ENCODE data around the gene DNHD1. TPM values are rescaled to one million over a fixed set of nuclear protein-coding genes. Genes with fewer than 3 reads are reported as not detected.

The DNHD1 gene
- total and polyA plus RNA-seq, 8 donors, result 1.9 to 11.2 (median 3.5) TPM

- Histone ChIP-seq H3K9me3 (no peaks in the 10 kb centered on the region), H3K27ac (no peak overlapping the region), H3K36me3 (no peaks in the 10 kb centered on the region), H3K27me3 (no peaks in the 10 kb centered on the region), H3K4me3 (no peak overlapping the region), H3K4me1 (peaks cover 0 to 4% (median 0%) of the 10 kb centered on the region in 3 donors)
- FAIRE-seq, result no peak
- peak in 1 of 6 donors; percentile 56 for DNase-seq
- WGBS, 2 donors, result 64 to 82% methylated on average over 58 to 62 of the region's 62 CpGs
- ATAC-seq, result peak in 1 of 4 donors; percentile 16
- TF ChIP-seq CTCF (IDR thresholded peaks at IDR 0.05), result no peak
- intact Hi-C loops (cut with DNase I), result no loop called here
Measured at GRCh38 chr11:6570691-6571427, 73.8 kb downstream of the DNHD1 start.

- no peaks in the 10 kb centered on the region for H3K27me3 ChIP-seq
- no peak overlapping the region for H3K4me3 ChIP-seq
- no peak for ATAC-seq
- intact Hi-C loops (cut with DNase I), result no loop called here
- H3K27ac ChIP-seq, result no peak overlapping the region
- no peak for TF ChIP-seq CTCF (IDR thresholded peaks at IDR 0.05)
- H3K4me1 ChIP-seq, result peaks cover 0 to 4% (median 0%) of the 10 kb centered on the region in 3 donors
- H3K36me3 ChIP-seq, result no peaks in the 10 kb centered on the region
- DNase-seq, result no peak
- no peaks in the 10 kb centered on the region for H3K9me3 ChIP-seq
- no peak for FAIRE-seq
- WGBS, 2 donors, result 71 to 72% methylated on average over 22 of the region's 22 CpGs
Measured at GRCh38 chr11:6571434-6572008, 74.4 kb downstream of the DNHD1 start.

- H3K4me3 ChIP-seq, result no peak overlapping the region
- 74 to 86% methylated on average over 2 of the region's 2 CpGs for WGBS, 2 donors
- no peak for DNase-seq
- no peak overlapping the region for H3K27ac ChIP-seq
- H3K27me3 ChIP-seq, result no peaks in the 10 kb centered on the region
- intact Hi-C loops (cut with DNase I), result no loop called here
- peaks cover 0 to 4% (median 0%) of the 10 kb centered on the region in 3 donors for H3K4me1 ChIP-seq
- FAIRE-seq, result no peak
- no peaks in the 10 kb centered on the region for H3K36me3 ChIP-seq
- ATAC-seq, result no peak
- H3K9me3 ChIP-seq, result no peaks in the 10 kb centered on the region
- no peak for TF ChIP-seq CTCF (IDR thresholded peaks at IDR 0.05)
Measured at GRCh38 chr11:6572215-6572614, 75.1 kb downstream of the DNHD1 start.

GRCh38 chr11:6574816-6575715 is 78.0 kb downstream of the DNHD1 start:
- no peak overlapping the region for H3K27ac ChIP-seq

More at GRCh38 chr11:6574816-6575715, 78.0 kb downstream of the DNHD1 start:
- no peak for FAIRE-seq
- Histone ChIP-seq H3K36me3 (no peaks in the 10 kb centered on the region), H3K27me3 (no peaks in the 10 kb centered on the region), H3K4me1 (no peaks in the 10 kb centered on the region), H3K9me3 (no peaks in the 10 kb centered on the region), H3K4me3 (no peak overlapping the region)
- DNase-seq, result no peak
- intact Hi-C loops (cut with DNase I), result no loop called here
- WGBS, 2 donors, result 89 to 93% methylated on average over 6 of the region's 6 CpGs
- no peak for ATAC-seq
- TF ChIP-seq CTCF (IDR thresholded peaks at IDR 0.05), result no peak
